ENCODE results near the gene FAR2. TPM values are rescaled to one million over a fixed set of nuclear protein-coding genes. Genes with fewer than 3 reads are reported as not detected.
"Not testable (repeated sequence)": the region's sequence is repeated elsewhere in the genome, so short reads cannot be mapped to it uniquely, and the experiment has no call there.

FAR2 gene
- total RNA-seq, 2 experiments from 2014 or later, result 7.0 to 7.6 TPM

GRCh38 chr12:29167988-29168387, 18.9 kb downstream of the FAR2 start:
- H3K36me3 Mint-ChIP-seq, result peaks cover 3% of the 10 kb centered on the region
- no peaks in the 10 kb centered on the region for H3K27me3 Mint-ChIP-seq
- H3K4me1 Mint-ChIP-seq, result no peaks in the 10 kb centered on the region
- DNase-seq, result no peak
- no peaks in the 10 kb centered on the region for H3K9me3 Mint-ChIP-seq
- no peak overlapping the region for H3K4me3 Mint-ChIP-seq
- no peak overlapping the region for H3K27ac Mint-ChIP-seq

- H3K4me3 Mint-ChIP-seq, H3K27ac Mint-ChIP-seq, H3K27me3 Mint-ChIP-seq, H3K4me1 Mint-ChIP-seq, H3K36me3 Mint-ChIP-seq, DNase-seq, H3K9me3 Mint-ChIP-seq: not testable (repeated sequence)
Measured at GRCh38 chr12:29169978-29170377, 20.9 kb downstream of the FAR2 start.

- not testable (repeated sequence) for H3K36me3 Mint-ChIP-seq, H3K27me3 Mint-ChIP-seq, H3K27ac Mint-ChIP-seq, H3K4me1 Mint-ChIP-seq, H3K4me3 Mint-ChIP-seq, H3K9me3 Mint-ChIP-seq, DNase-seq
Measured at GRCh38 chr12:29170478-29171084, 21.5 kb downstream of the FAR2 start.

GRCh38 chr12:29171421-29172258, 22.6 kb downstream of the FAR2 start:
- Mint-ChIP-seq H3K9me3 (no peaks in the 10 kb centered on the region), H3K36me3 (peaks cover 3% of the 10 kb centered on the region), H3K27ac (no peak overlapping the region), H3K4me3 (no peak overlapping the region), H3K4me1 (no peaks in the 10 kb centered on the region), H3K27me3 (no peaks in the 10 kb centered on the region)
- no peak for DNase-seq

- Mint-ChIP-seq H3K27ac (no peak overlapping the region), H3K4me3 (no peak overlapping the region), H3K9me3 (no peaks in the 10 kb centered on the region)
Measured at GRCh38 chr12:29176941-29177340, 27.9 kb downstream of the FAR2 start.

GRCh38 chr12:29182247-29182646, 33.2 kb downstream of the FAR2 start:
- not testable (repeated sequence) for H3K9me3 Mint-ChIP-seq, H3K4me1 Mint-ChIP-seq, H3K4me3 Mint-ChIP-seq, H3K27me3 Mint-ChIP-seq, H3K36me3 Mint-ChIP-seq, DNase-seq, H3K27ac Mint-ChIP-seq

More at GRCh38 chr12:29176941-29177340, 27.9 kb downstream of the FAR2 start:
- Mint-ChIP-seq H3K27me3 (peaks cover 4% of the 10 kb centered on the region), H3K36me3 (no peaks in the 10 kb centered on the region), H3K4me1 (peaks cover 7% of the 10 kb centered on the region)
- DNase-seq, result no peak

- Mint-ChIP-seq H3K9me3 (peaks cover 5% of the 10 kb centered on the region), H3K27ac (no peak overlapping the region), H3K36me3 (no peaks in the 10 kb centered on the region), H3K4me1 (no peaks in the 10 kb centered on the region), H3K27me3 (peaks cover 4% of the 10 kb centered on the region), H3K4me3 (no peak overlapping the region)
- DNase-seq, result no peak
Measured at GRCh38 chr12:29187756-29188155, 38.7 kb downstream of the FAR2 start.

GRCh38 chr12:29191267-29191850, 42.3 kb downstream of the FAR2 start:
- Mint-ChIP-seq H3K27me3 (peaks cover 9% of the 10 kb centered on the region), H3K27ac (no peak overlapping the region), H3K36me3 (no peaks in the 10 kb centered on the region), H3K4me3 (no peak overlapping the region), H3K9me3 (no peaks in the 10 kb centered on the region), H3K4me1 (no peaks in the 10 kb centered on the region)
- no peak for DNase-seq

GRCh38 chr12:29198901-29199300, 49.8 kb downstream of the FAR2 start:
- H3K27ac Mint-ChIP-seq, result no peak overlapping the region
- no peaks in the 10 kb centered on the region for H3K9me3 Mint-ChIP-seq
- no peak for DNase-seq
- H3K4me1 Mint-ChIP-seq, result no peaks in the 10 kb centered on the region
- H3K27me3 Mint-ChIP-seq, result peaks cover 9% of the 10 kb centered on the region
- H3K4me3 Mint-ChIP-seq, result no peak overlapping the region
- H3K36me3 Mint-ChIP-seq, result no peaks in the 10 kb centered on the region

- Mint-ChIP-seq H3K36me3 (no peaks in the 10 kb centered on the region), H3K27me3 (peaks cover 5% of the 10 kb centered on the region), H3K4me1 (no peaks in the 10 kb centered on the region), H3K4me3 (no peak overlapping the region), H3K27ac (no peak overlapping the region), H3K9me3 (no peaks in the 10 kb centered on the region)
- DNase-seq, result no peak
Measured at GRCh38 chr12:29200586-29200985, 51.5 kb downstream of the FAR2 start.

- Mint-ChIP-seq H3K27ac (no peak overlapping the region), H3K4me1 (no peaks in the 10 kb centered on the region), H3K36me3 (no peaks in the 10 kb centered on the region), H3K27me3 (peaks cover 4% of the 10 kb centered on the region), H3K9me3 (no peaks in the 10 kb centered on the region), H3K4me3 (no peak overlapping the region)
- DNase-seq, result no peak
Measured at GRCh38 chr12:29201296-29201695, 52.2 kb downstream of the FAR2 start.

- H3K36me3 Mint-ChIP-seq, result no peaks in the 10 kb centered on the region
- H3K27me3 Mint-ChIP-seq, result no peaks in the 10 kb centered on the region
- H3K27ac Mint-ChIP-seq, result no peak overlapping the region
- no peak for DNase-seq
- no peak overlapping the region for H3K4me3 Mint-ChIP-seq
- no peaks in the 10 kb centered on the region for H3K4me1 Mint-ChIP-seq
- H3K9me3 Mint-ChIP-seq, result no peaks in the 10 kb centered on the region
Measured at GRCh38 chr12:29201746-29202145, 52.7 kb downstream of the FAR2 start.

GRCh38 chr12:29204521-29204920, 55.4 kb downstream of the FAR2 start:
- Mint-ChIP-seq H3K4me1 (no peaks in the 10 kb centered on the region), H3K4me3 (no peak overlapping the region), H3K36me3 (no peaks in the 10 kb centered on the region), H3K27me3 (no peaks in the 10 kb centered on the region), H3K9me3 (no peaks in the 10 kb centered on the region), H3K27ac (no peak overlapping the region)
- no peak for DNase-seq

- no peaks in the 10 kb centered on the region for H3K36me3 Mint-ChIP-seq
- DNase-seq, result no peak
- no peak overlapping the region for H3K4me3 Mint-ChIP-seq
- H3K27ac Mint-ChIP-seq, result no peak overlapping the region
- H3K4me1 Mint-ChIP-seq, result no peaks in the 10 kb centered on the region
- H3K27me3 Mint-ChIP-seq, result no peaks in the 10 kb centered on the region
- H3K9me3 Mint-ChIP-seq, result no peaks in the 10 kb centered on the region
Measured at GRCh38 chr12:29207120-29207519, 58.0 kb downstream of the FAR2 start.

- no peaks in the 10 kb centered on the region for H3K4me1 Mint-ChIP-seq
- no peaks in the 10 kb centered on the region for H3K27me3 Mint-ChIP-seq
- H3K27ac Mint-ChIP-seq, result no peak overlapping the region
- no peak overlapping the region for H3K4me3 Mint-ChIP-seq
- no peak for DNase-seq
- no peaks in the 10 kb centered on the region for H3K36me3 Mint-ChIP-seq
- H3K9me3 Mint-ChIP-seq, result no peaks in the 10 kb centered on the region
Measured at GRCh38 chr12:29208060-29208459, 59.0 kb downstream of the FAR2 start.
